GM19035 (cell line): ENCODE data around the gene C19orf25.
"Not testable (repeated sequence)": the region's sequence is repeated elsewhere in the genome, so short reads cannot be mapped to it uniquely, and the experiment has no call there.

Source experiments
- ATAC-seq: cut with Tn5 transposase; IDR thresholded peaks from one replicate; pipeline ENCODE4 v1.9.1; 2021; ENCODE audit not compliant: unreplicated experiment

The C19orf25 gene

GRCh38 chr19:1512671-1513498 lies 33.9 kb upstream of the C19orf25 start, which contains the start of gene ADAMTSL5:
TSS of gene ADAMTSL5 (minus strand) at chr19:1513019. CDS start at chr19:1510943, 2,076 bp downstream.
- no peak for ATAC-seq

- ATAC-seq = no peak
Observed at GRCh38 chr19:1511318-1512317, 32.6 kb upstream of the C19orf25 start.

- no peak for ATAC-seq
Observed at GRCh38 chr19:1510807-1511206, 31.8 kb upstream of the C19orf25 start.

- ATAC-seq = no peak
Observed at GRCh38 chr19:1510442-1510806, 31.4 kb upstream of the C19orf25 start.

- ATAC-seq = no peak
Observed at GRCh38 chr19:1509602-1510441, 30.8 kb upstream of the C19orf25 start.

- no peak for ATAC-seq
Observed at GRCh38 chr19:1508507-1508856, 29.5 kb upstream of the C19orf25 start.

- ATAC-seq = no peak
Observed at GRCh38 chr19:1507763-1508506, 28.9 kb upstream of the C19orf25 start.

GRCh38 chr19:1507192-1507660 lies 28.2 kb upstream of the C19orf25 start:
- ATAC-seq = no peak

- ATAC-seq = no peak
Observed at GRCh38 chr19:1505991-1506881, 27.2 kb upstream of the C19orf25 start.

- ATAC-seq = no peak
Observed at GRCh38 chr19:1505012-1505411, 26.0 kb upstream of the C19orf25 start.

GRCh38 chr19:1503925-1504773 lies 25.1 kb upstream of the C19orf25 start:
- no peak for ATAC-seq

GRCh38 chr19:1503089-1503924 lies 24.3 kb upstream of the C19orf25 start:
- no peak for ATAC-seq

GRCh38 chr19:1502433-1503088 lies 23.5 kb upstream of the C19orf25 start:
- no peak for ATAC-seq

- ATAC-seq = no peak
Observed at GRCh38 chr19:1501200-1501595, 22.2 kb upstream of the C19orf25 start.

- ATAC-seq = not testable (repeated sequence)
Observed at GRCh38 chr19:1499231-1499630, 20.2 kb upstream of the C19orf25 start.

GRCh38 chr19:1497578-1498235 lies 18.7 kb upstream of the C19orf25 start:
- ATAC-seq = no peak
